Measurements from ENCODE around the gene LONP1. TPM values are rescaled to one million over a fixed set of nuclear protein-coding genes. Genes with fewer than 3 reads are reported as not detected.
A peak's percentile ranks its signal among the peaks of the same experiment; 100 is the strongest.

The LONP1 gene
- total RNA-seq, 2 experiments from 2014 or later = 178 to 181 TPM

DNA sequence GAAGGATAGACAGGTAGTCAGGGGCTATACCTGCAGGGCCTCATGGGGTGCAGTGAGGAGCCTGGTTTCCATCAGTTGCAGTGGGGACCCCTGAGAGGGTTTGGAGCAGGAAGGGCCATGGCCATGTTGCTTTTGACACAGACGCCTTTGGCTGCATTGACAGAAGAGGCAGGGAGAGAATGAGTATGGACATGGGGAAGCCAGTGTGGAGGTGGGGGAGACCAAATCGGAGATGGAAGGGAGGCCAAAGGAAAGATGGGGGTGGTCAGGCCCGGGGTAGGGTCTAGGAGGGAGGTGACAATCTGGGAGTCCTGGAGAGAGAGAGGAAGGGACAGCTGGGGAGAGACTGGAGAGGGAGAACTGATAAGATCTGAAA lies 37.9 kb downstream of the LONP1 start:
- intact Hi-C loops (cut with micrococcal nuclease) = loop anchor here (10.0 kb wide), 1 partner anchor 273 kb away; no protein-coding TSS in a partner anchor
- peak overlapping the region; percentile 30 for H3K4me3 Mint-ChIP-seq
- H3K4me1 Mint-ChIP-seq (ENCODE audit: low read depth) = peaks cover 20% of the 10 kb centered on the region
- no peaks in the 10 kb centered on the region for H3K9me3 Mint-ChIP-seq
- H3K36me3 Mint-ChIP-seq = no peaks in the 10 kb centered on the region
- POLR2A ChIA-PET = interaction anchor here (1.6 kb wide), 1 partner anchor 10 kb away, joined by 5 read pairs; no protein-coding TSS in a partner anchor
- DNase-seq = no peak
- no peaks in the 10 kb centered on the region for H3K27me3 Mint-ChIP-seq
- H3K27ac Mint-ChIP-seq = no peak overlapping the region
- CTCF ChIA-PET = interaction anchor here (0.9 kb wide), 1 partner anchor 8 kb away, joined by 5 read pairs; the partner anchor contains the start of gene RPL36

DNA sequence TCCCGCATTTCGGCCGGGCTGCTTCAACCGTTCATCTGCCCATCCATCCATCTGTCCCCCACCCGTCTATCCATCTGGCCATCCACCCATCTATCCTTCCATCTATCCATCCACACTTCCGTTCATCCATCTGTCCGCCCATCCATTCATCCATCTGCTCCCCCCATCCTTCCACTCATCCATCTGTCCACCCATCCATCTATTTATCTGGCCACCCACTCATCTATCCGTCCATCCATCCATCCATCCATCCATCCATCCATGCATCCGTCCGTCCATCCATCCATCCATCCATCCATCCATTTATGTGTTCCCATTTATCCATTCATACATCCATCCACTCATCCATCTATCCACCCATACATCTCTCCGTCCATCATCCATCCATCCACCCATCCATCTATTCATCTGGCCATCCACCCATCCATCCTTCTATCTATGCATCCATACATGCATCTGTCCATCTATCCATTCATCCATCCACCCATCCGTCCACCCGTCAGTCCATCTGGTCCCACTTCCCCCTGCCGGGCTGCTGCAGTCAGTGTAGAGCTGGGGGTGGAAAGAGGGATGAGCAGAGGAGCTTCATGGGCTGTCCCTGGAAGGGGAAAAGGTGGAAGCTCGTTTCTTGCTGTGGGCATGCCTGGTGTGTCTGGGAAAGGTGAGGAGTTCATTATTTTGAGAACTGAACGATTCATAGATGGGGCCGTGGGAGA lies 38.4 kb downstream of the LONP1 start:
- ChIA-PET CTCF (interaction anchor here (0.9 kb wide), 1 partner anchor 8 kb away, joined by 5 read pairs; the partner anchor contains the start of gene RPL36), POLR2A (interaction anchor here (1.6 kb wide), 1 partner anchor 10 kb away, joined by 5 read pairs; no protein-coding TSS in a partner anchor)
- H3K36me3 Mint-ChIP-seq = no peaks in the 10 kb centered on the region
- DNase-seq = no peak
- no peaks in the 10 kb centered on the region for H3K27me3 Mint-ChIP-seq
- H3K4me3 Mint-ChIP-seq = peak overlapping the region; percentile 30
- H3K9me3 Mint-ChIP-seq = no peaks in the 10 kb centered on the region
- intact Hi-C loops (cut with micrococcal nuclease) = loop anchor here (2.0 to 10.0 kb wide), 2 partner anchors 39 to 273 kb away; partner anchors contain the start of genes CATSPERD and LONP1
- peak overlapping the region; percentile 9 for H3K27ac Mint-ChIP-seq
- peaks cover 19% of the 10 kb centered on the region for H3K4me1 Mint-ChIP-seq (ENCODE audit: low read depth)

DNA sequence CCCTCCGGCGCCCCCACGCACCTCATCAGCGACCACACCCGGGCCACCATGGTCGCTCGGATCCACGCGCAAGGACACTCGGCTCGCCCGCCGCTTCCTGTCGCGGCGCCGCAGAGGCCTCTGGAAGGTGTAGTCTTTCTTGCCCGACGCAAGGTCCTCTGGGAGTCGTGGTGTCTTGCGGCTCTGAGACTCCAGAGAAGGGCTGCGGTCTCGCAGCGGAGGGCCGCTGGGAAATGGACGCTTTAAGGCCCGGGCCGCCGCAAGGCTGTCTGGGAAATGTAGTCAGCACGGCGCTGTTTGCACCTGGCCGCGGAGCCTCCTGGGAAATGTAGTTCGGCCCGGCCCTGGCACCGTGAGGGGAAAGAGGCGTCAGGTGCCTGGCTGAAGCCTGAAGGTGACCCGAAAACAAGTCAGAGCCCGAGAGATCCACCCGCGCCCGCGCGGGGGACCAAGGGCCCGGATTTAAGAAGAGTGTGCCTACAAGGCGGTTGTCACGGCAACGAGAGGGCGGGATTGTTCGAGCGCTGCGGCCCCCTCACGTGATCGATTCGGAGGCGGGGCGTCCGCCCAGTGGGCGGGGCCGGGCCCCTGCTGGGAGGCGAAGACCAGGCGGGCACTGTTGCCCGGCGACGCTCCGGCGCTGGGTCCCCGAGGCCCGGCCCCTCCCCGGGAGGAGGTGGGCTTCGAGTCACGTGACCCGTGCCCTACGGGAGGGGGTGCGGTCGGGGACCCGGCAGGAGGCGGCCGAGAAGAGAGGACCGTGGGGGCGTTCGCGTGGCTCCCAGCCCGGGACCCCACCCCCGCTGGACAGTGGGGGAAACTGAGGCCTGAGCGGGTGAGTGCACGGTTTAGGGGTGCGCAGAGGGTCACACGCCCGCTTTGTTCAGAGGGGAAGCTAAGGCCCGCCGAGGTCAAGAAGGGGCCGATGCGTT lies 39.2 kb downstream of the LONP1 start, which contains the start of the genes HSD11B1L and MICOS13:
Gene HSD11B1L (plus strand): TSS at position 591 of the 932 bp plus-strand sequence. CDS start 3,806 bp downstream, outside the sequence.
Gene MICOS13 (minus strand): TSS at position 80 of the 932 bp plus-strand sequence. CDS start 30 bp downstream, at position 50.
- peak; percentile 99 for DNase-seq
- Mint-ChIP-seq H3K4me1 (ENCODE audit: low read depth) (peaks cover 17% of the 10 kb centered on the region), H3K27me3 (no peaks in the 10 kb centered on the region), H3K4me3 (peak within 1 kb of the TSS; percentile 96), H3K36me3 (no peaks in the 10 kb centered on the region), H3K27ac (peak within 1 kb of the TSS; percentile 89), H3K9me3 (no peaks in the 10 kb centered on the region)
- intact Hi-C loops (cut with micrococcal nuclease) = loop anchor here (1.0 to 10.0 kb wide), 7 partner anchors 10 to 693 kb away; partner anchors contain the start of genes CATSPERD, LONP1, RPL36 and SAFB
- ChIA-PET CTCF (interaction anchor here (0.9 to 1.4 kb wide), 2 partner anchors 9 kb away, joined by 5 to 6 read pairs; partner anchors contain the start of gene RPL36), POLR2A (interaction anchor here (1.0 to 1.6 kb wide), 2 partner anchors 9 to 11 kb away, joined by 3 to 5 read pairs; no protein-coding TSS in a partner anchor)

DNA sequence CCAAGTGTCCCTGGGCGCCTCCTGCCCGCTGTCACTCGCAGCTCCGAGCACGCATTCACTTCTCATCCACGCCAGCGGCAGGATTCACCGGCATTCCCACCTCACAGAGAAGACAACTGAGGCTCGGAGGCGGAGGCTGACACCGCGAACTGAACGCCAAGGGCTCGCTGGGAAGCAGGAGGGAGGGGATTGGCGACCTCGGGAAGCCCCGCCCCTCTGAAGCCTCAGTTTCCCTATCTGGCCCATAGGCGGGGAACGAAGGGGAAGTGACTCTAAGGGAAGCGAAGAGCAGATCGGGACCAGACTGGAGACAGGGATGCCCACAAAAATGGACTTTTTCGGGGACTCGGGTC lies 39.9 kb downstream of the LONP1 start:
- no peaks in the 10 kb centered on the region for H3K27me3 Mint-ChIP-seq
- peaks cover 17% of the 10 kb centered on the region for H3K4me1 Mint-ChIP-seq (ENCODE audit: low read depth)
- ChIA-PET CTCF (interaction anchor here (1.4 kb wide), 1 partner anchor 10 kb away, joined by 6 read pairs; the partner anchor contains the start of gene RPL36), POLR2A (interaction anchor here (0.5 to 1.3 kb wide), 4 partner anchors 8 to 1334 kb away, joined by 3 to 5 read pairs (median 3); partner anchors contain the start of genes SAFB and SAFB2)
- DNase-seq = no peak
- H3K4me3 Mint-ChIP-seq = peak overlapping the region; percentile 96
- H3K27ac Mint-ChIP-seq = peak overlapping the region; percentile 89
- no peaks in the 10 kb centered on the region for H3K36me3 Mint-ChIP-seq
- intact Hi-C loops (cut with micrococcal nuclease) = loop anchor here (1.0 to 10.0 kb wide), 7 partner anchors 10 to 693 kb away; partner anchors contain the start of genes CATSPERD, LONP1, RPL36 and SAFB
- H3K9me3 Mint-ChIP-seq = no peaks in the 10 kb centered on the region

DNA sequence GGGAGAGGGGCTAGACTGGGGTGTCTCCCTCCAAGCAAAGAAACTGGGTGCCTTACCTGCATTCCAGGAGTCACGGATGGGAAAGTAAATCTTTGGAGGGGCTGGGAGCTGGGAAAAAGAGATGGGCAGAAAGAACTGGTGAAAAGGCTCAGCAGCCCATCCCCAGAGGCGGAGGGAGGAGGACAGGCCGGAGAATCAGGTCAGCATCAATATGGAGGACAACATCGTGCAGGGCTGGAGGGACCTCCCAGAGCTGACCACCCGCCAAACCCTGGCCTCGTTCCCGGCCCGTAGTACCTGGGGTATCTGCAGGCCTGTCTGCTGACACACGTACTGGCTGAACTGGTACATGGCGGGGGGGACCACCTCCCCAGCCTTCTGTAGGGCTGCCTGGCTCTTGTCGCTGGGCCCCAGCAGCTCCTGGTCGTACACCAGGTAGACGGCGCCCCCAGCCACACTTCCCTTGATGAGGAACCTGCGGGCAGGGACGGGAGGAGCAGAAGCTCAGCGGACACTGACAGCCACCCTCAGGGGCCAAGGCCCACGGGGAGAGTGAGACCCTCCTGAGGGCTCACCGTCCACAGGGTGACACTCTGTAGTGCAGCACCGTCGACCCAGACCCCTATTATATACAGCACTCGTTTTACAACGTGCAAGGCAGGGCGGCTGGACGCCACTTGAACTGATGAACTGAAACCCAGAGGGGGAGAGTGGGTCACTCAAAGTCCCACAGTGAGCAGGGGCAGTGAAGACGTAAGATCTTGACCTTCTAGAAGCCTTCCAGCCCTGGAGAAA lies 40.5 kb downstream of the LONP1 start:
- POLR2A ChIA-PET = interaction anchor here (0.5 to 1.3 kb wide), 5 partner anchors 8 to 1333 kb away, joined by 3 to 5 read pairs (median 3); partner anchors contain the start of genes SAFB and SAFB2
- intact Hi-C loops (cut with micrococcal nuclease) = loop anchor here (1.0 to 10.0 kb wide), 7 partner anchors 11 to 694 kb away; partner anchors contain the start of genes CATSPERD, LONP1, RPL36 and SAFB
- H3K27ac Mint-ChIP-seq = peak overlapping the region; percentile 89
- no peaks in the 10 kb centered on the region for H3K9me3 Mint-ChIP-seq
- CTCF ChIA-PET = interaction anchor here (0.7 to 1.4 kb wide), 2 partner anchors 8 to 10 kb away, joined by 5 to 6 read pairs; partner anchors contain the start of gene RPL36
- peaks cover 17% of the 10 kb centered on the region for H3K4me1 Mint-ChIP-seq (ENCODE audit: low read depth)
- no peaks in the 10 kb centered on the region for H3K27me3 Mint-ChIP-seq
- no peak for DNase-seq
- no peaks in the 10 kb centered on the region for H3K36me3 Mint-ChIP-seq
- peak overlapping the region; percentile 96 for H3K4me3 Mint-ChIP-seq

DNA sequence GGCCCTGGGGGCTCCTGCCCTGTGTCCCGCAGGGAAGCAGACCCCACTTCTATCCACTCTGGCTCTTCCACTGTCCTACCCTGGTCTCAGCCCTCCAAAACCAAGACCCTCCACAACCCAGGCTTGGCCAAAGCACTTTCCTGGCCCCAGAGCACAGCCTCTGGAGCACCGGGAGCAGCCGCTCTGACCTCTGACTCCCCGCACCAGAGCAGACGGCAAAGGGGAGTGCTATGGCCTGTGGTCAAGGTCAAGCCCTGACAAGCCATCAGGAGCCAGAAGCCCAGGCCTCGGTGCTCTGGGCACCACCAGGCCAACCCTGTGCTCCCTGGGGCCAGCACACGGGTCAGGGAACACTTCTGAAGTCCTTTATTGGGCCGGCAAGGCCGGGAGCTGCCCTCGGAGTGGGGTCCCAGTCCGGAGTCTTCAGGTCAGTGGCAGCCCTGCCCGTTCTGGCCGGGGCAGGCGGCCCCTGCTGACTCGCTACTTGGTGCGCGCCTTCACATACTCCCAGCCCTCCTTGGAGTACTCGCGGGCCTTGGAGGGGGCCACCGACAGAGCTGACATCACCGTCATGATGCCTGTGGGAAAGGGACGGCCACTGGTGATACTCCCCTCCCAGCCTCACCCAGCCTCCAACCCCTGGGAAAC lies 41.8 kb downstream of the LONP1 start:
- peaks cover under 1% of the 10 kb centered on the region for H3K36me3 Mint-ChIP-seq
- CTCF ChIA-PET = interaction anchor here (0.9 kb wide), 1 partner anchor 9 kb away, joined by 3 read pairs; no protein-coding TSS in a partner anchor
- DNase-seq = no peak
- no peak overlapping the region for H3K4me3 Mint-ChIP-seq
- H3K27me3 Mint-ChIP-seq = no peaks in the 10 kb centered on the region
- H3K27ac Mint-ChIP-seq = no peak overlapping the region
- H3K4me1 Mint-ChIP-seq (ENCODE audit: low read depth) = peaks cover 17% of the 10 kb centered on the region
- intact Hi-C loops (cut with micrococcal nuclease) = no loop called here
- POLR2A ChIA-PET = no interaction called here
- H3K9me3 Mint-ChIP-seq = no peaks in the 10 kb centered on the region

DNA sequence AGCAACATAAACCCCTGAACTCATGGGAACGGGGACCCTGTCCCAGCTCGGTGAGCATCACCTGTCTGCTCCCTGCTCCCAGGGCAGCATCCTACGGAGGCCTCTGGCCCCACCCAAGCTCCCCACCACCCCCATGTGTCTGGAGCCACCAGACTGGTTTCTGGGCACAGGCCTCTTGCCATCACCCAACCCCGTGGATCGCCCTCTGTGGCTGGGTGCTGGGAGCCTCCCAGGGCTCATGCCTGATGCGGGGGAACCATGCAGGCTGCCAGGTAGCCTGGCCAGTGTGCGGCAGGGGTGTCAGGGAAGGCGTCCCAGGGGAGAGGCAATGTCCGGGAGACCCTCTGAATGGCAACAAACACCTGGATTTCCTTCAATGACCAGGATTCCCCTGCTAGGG lies 42.4 kb downstream of the LONP1 start:
- Mint-ChIP-seq H3K27me3 (no peaks in the 10 kb centered on the region), H3K36me3 (peaks cover 5% of the 10 kb centered on the region), H3K9me3 (no peaks in the 10 kb centered on the region), H3K4me1 (ENCODE audit: low read depth) (peaks cover 17% of the 10 kb centered on the region), H3K27ac (no peak overlapping the region), H3K4me3 (no peak overlapping the region)
- POLR2A ChIA-PET = no interaction called here
- CTCF ChIA-PET = interaction anchor here (0.9 to 2.7 kb wide), 2 partner anchors 9 to 12 kb away, joined by 3 to 8 read pairs; partner anchors contain the start of gene RPL36
- intact Hi-C loops (cut with micrococcal nuclease) = no loop called here
- no peak for DNase-seq

DNA sequence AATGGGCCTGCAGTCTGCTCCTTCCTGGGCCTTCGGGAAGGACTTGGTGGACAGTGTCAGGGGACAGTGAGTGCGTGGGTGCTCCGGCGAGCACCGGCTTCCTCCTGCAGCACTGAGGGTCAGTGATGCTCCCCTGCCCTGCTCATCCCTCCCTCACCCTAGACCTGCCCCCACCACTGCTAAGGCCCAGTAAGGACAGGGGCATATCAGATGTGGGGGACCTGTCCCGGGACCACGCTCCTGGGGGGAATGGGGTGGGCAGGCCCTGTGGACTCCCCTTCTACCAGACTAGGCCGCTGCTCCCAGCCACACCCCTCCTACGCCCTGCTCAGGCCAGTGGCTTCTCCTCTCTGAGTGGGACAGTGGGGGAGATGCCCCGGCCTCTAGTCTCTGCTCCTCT lies 42.8 kb downstream of the LONP1 start:
- Mint-ChIP-seq H3K9me3 (no peaks in the 10 kb centered on the region), H3K27me3 (no peaks in the 10 kb centered on the region), H3K27ac (no peak overlapping the region), H3K4me3 (no peak overlapping the region), H3K36me3 (peaks cover 5% of the 10 kb centered on the region), H3K4me1 (ENCODE audit: low read depth) (peaks cover 16% of the 10 kb centered on the region)
- ChIA-PET POLR2A (no interaction called here), CTCF (interaction anchor here (0.9 to 2.7 kb wide), 2 partner anchors 10 to 13 kb away, joined by 3 to 8 read pairs; partner anchors contain the start of gene RPL36)
- intact Hi-C loops (cut with micrococcal nuclease) = no loop called here
- no peak for DNase-seq

DNA sequence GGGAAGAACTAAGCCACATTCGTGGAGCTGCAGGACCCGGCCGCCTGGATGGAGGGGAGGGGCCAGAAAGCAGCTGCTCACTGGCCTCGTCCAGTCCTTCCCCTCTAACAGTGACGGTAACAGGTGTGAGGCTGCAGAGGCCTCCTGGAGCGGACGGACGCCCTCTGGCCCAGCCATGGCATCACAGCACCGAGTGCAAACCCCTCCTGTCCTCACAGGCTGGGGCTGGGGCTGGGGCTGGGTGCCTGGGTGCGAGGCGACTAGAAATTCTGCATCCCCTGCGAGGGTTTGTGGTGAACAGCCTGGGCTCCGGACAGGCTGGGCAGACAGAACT lies 43.2 kb downstream of the LONP1 start:
- Mint-ChIP-seq H3K36me3 (peaks cover 5% of the 10 kb centered on the region), H3K4me1 (ENCODE audit: low read depth) (peaks cover 12% of the 10 kb centered on the region), H3K27me3 (no peaks in the 10 kb centered on the region), H3K4me3 (no peak overlapping the region), H3K27ac (no peak overlapping the region), H3K9me3 (no peaks in the 10 kb centered on the region)
- ChIA-PET CTCF (interaction anchor here (0.6 to 2.7 kb wide), 3 partner anchors 11 to 287 kb away, joined by 3 to 8 read pairs (median 6); partner anchors contain the start of gene RPL36), POLR2A (no interaction called here)
- intact Hi-C loops (cut with micrococcal nuclease) = no loop called here
- DNase-seq = no peak

DNA sequence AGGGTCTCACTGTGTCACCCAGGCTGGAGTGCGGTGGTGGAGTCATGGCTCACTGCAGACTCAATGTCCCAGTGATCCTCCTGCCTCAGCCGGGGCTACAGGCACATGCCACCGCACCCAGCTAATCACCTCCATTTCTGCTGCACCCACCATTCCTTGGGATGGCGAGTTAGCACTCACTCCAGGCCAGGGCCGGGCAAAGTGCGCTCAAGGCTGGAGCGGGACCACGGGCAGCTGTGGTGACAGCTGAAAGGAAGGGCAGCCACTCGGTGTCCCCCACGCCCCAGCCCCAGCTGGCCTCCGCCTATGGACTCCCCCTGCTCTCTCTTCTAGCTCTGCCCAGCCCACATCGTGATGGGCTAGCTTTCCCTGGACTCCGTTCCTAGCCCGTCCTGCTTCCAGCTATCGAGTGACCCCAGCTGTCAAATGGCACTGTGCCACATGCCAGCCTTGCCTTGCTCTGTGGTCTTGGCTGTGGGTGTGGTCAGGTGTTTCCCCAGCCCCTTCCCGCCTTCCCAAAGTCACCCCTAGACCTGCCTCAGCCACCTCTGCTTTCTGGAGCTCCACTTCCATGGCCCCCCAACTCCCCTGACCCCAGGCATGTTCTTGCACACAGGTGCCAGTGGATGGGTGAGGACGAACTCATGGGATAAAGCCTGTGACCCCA lies 43.7 kb downstream of the LONP1 start:
- no peak overlapping the region for H3K4me3 Mint-ChIP-seq
- ChIA-PET CTCF (interaction anchor here (0.6 to 2.7 kb wide), 3 partner anchors 11 to 286 kb away, joined by 3 to 8 read pairs (median 6); partner anchors contain the start of gene RPL36), POLR2A (no interaction called here)
- peaks cover 7% of the 10 kb centered on the region for H3K4me1 Mint-ChIP-seq (ENCODE audit: low read depth)
- no peaks in the 10 kb centered on the region for H3K27me3 Mint-ChIP-seq
- H3K9me3 Mint-ChIP-seq = no peaks in the 10 kb centered on the region
- no peak overlapping the region for H3K27ac Mint-ChIP-seq
- DNase-seq = no peak
- peaks cover 5% of the 10 kb centered on the region for H3K36me3 Mint-ChIP-seq
- intact Hi-C loops (cut with micrococcal nuclease) = no loop called here

Data from activated CD4-positive, alpha-beta memory T cell treated with anti-CD3 and anti-CD28 coated beads for 36 hours (primary cell).